Measurements from ENCODE around the gene MRGPRF.

The MRGPRF gene

GRCh38 chr11:68973219-68973618, 39.8 kb downstream of the MRGPRF start:
- TF ChIP-seq POLR2AphosphoS5 (IDR thresholded peaks at IDR 0.05; ENCODE audit: low read depth, low read length): no peak
- TF ChIP-seq FOXP2 (optimal IDR thresholded peaks at IDR 0.05; ENCODE audit: borderline replicate concordance, extremely low read depth, extremely low read length, insufficient read depth): no peak
- no peak for TF ChIP-seq SIN3A (IDR thresholded peaks at IDR 0.05; ENCODE audit: borderline replicate concordance, insufficient read depth, low read length)
- no peak for TF ChIP-seq TAF1 (IDR thresholded peaks at IDR 0.05; ENCODE audit: borderline replicate concordance, insufficient read depth, low read length)
- TF ChIP-seq REST (IDR thresholded peaks at IDR 0.05; ENCODE audit: insufficient read depth in 1 of 2, low read depth in 2 of 2, low read length in 2 of 2): no peak

DNA sequence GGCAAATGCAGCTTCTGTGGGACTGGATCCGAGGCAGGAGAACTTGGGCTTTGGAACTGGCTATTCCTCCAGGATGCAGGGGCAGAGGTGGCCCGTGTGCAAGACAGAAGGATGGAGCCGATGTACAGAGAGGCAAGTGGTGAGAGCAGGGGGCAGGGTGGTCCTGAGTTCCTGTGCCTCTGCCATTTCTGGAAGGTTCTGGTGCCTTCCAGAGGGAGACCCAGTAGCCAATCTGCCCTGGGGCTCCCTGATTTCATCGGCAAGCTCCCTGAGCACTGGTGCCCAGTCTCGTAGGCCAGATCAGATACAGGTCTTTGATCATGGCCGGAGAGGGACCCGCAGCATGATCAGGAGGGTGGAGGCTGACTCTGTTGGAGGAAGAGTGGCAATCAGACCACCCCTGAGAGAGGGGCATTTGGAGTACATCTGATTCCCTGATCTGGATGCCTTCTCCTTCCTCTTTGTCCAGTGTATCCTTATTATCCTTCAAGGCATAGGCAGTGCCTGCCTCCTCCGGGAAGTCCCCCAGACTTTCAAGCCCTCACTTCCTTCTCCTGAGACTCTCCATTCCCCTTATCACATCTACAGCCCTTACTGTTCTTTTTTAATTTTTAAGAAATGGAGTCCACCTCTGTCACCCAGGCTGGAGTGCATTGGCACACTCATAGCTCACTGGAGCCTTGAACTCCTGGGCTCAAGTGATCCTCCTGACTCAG, 42.0 kb downstream of the MRGPRF start:
- no peak for TF ChIP-seq FOXP2 (optimal IDR thresholded peaks at IDR 0.05; ENCODE audit: borderline replicate concordance, extremely low read depth, extremely low read length, insufficient read depth)
- TF ChIP-seq TAF1 (IDR thresholded peaks at IDR 0.05; ENCODE audit: borderline replicate concordance, insufficient read depth, low read length): no peak
- no peak for TF ChIP-seq POLR2AphosphoS5 (IDR thresholded peaks at IDR 0.05; ENCODE audit: low read depth, low read length)

DNA sequence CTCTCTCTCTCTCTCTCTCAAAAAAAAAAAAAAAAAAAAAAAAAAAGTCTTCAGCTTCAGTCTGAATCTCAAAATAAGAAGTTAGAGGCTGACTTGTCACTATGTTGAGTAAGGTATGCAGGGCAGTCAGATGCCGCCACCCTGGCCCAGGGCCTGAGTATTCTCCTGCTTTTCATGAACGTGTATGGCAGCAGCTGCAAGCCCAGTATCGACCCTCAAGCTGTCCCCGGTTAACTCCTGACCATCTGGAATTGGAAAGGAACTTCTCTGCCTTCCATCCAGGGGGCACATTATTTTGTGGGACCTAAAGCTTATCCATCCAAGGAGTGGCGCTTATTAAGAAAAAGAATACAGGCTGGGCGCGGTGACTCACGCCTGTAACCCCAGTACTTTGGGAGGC, 43.7 kb downstream of the MRGPRF start:
- no peak for TF ChIP-seq FOXP2 (optimal IDR thresholded peaks at IDR 0.05; ENCODE audit: borderline replicate concordance, extremely low read depth, extremely low read length, insufficient read depth)
- no peak for TF ChIP-seq POLR2AphosphoS5 (IDR thresholded peaks at IDR 0.05; ENCODE audit: low read depth, low read length)
- TF ChIP-seq SIN3A (IDR thresholded peaks at IDR 0.05; ENCODE audit: borderline replicate concordance, insufficient read depth, low read length): no peak
- no peak for TF ChIP-seq REST (IDR thresholded peaks at IDR 0.05; ENCODE audit: insufficient read depth in 1 of 2, low read depth in 2 of 2, low read length in 2 of 2)
- no peak for TF ChIP-seq TAF1 (IDR thresholded peaks at IDR 0.05; ENCODE audit: borderline replicate concordance, insufficient read depth, low read length)

- TF ChIP-seq POLR2AphosphoS5 (IDR thresholded peaks at IDR 0.05; ENCODE audit: low read depth, low read length): no peak
Observed at GRCh38 chr11:68968306-68969250, 44.5 kb downstream of the MRGPRF start.

- TF ChIP-seq POLR2AphosphoS5 (IDR thresholded peaks at IDR 0.05; ENCODE audit: low read depth, low read length) (no peak), REST (IDR thresholded peaks at IDR 0.05; ENCODE audit: insufficient read depth in 1 of 2, low read depth in 2 of 2, low read length in 2 of 2) (no peak), SIN3A (IDR thresholded peaks at IDR 0.05; ENCODE audit: borderline replicate concordance, insufficient read depth, low read length) (no peak), FOXP2 (optimal IDR thresholded peaks at IDR 0.05; ENCODE audit: borderline replicate concordance, extremely low read depth, extremely low read length, insufficient read depth) (no peak), TAF1 (IDR thresholded peaks at IDR 0.05; ENCODE audit: borderline replicate concordance, insufficient read depth, low read length) (no peak)
Observed at GRCh38 chr11:68966894-68967780, 45.9 kb downstream of the MRGPRF start.

Data from PFSK-1 (cell line).